ENCODE results near the gene FBXL16. TPM values are rescaled to one million over a fixed set of nuclear protein-coding genes. Genes with fewer than 3 reads are reported as not detected.

FBXL16 gene
- polyA plus RNA-seq, 1 donor from 2014 or later = 3.4 TPM

DNA sequence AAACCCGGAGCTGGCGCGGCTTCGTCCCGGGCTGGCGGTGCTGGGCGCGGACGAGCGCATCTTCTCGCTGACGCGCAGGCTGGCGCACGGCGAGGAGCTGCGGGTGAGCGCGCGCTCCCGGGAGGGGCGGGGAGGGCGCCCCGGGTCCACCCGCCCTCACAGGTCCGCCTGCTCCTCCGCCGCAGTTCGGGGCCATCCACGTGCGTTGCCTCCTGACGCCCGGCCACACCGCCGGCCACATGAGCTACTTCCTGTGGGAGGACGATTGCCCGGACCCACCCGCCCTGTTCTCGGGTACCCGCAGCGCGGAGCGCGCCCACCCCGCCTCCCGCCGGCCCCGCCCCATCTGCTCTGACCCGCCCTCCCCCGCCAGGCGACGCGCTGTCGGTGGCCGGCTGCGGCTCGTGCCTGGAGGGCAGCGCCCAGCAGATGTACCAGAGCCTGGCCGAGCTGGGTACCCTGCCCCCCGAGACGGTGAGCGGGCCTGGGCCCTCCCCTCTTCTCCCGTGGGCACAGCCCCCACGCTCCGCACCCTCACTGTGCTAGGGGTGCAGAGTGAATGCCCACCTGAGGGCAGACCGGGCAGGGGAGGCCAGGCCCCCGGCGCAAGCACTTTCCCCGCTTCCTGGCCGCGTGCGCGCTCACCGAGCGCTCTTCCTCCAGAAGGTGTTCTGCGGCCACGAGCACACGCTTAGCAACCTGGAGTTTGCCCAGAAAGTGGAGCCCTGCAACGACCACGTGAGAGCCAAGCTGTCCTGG is 22.7 kb upstream of the FBXL16 start:
- Histone ChIP-seq H3K36me3 (ENCODE audit: insufficient read depth, low read length) (no peaks in the 10 kb centered on the region), H3K9me2 (ENCODE audit: insufficient read depth, low read length) (no peaks in the 10 kb centered on the region), H2AFZ (ENCODE audit: low read depth, low read length) (no peak overlapping the region), H3K79me2 (replicated peaks; ENCODE audit: insufficient read depth, low read length) (no peaks in the 10 kb centered on the region), H3K27ac (ENCODE audit: low read length) (no peak overlapping the region), H3K27me3 (ENCODE audit: insufficient read depth, low read depth, low read length) (peaks cover 7% of the 10 kb centered on the region), H3K9ac (ENCODE audit: low read length) (peak overlapping the region; percentile 44), H4K20me1 (ENCODE audit: insufficient read depth) (no peaks in the 10 kb centered on the region), H3K4me2 (ENCODE audit: low read length) (no peak overlapping the region), H3K9me3 (ENCODE audit: low read length) (no peaks in the 10 kb centered on the region), H3K4me3 (ENCODE audit: low read length) (peak overlapping the region; percentile 83), H3F3A (ENCODE audit: insufficient read depth, low read length, poor library complexity, severe bottlenecking) (no peaks in the 10 kb centered on the region)
- TF ChIP-seq EP300 (conservative IDR thresholded peaks at IDR 0.05; ENCODE audit: poor library complexity, severe bottlenecking) = no peak
- peak; percentile 34 for TF ChIP-seq MXI1 (conservative IDR thresholded peaks at IDR 0.05; ENCODE audit: poor library complexity, severe bottlenecking)

DNA sequence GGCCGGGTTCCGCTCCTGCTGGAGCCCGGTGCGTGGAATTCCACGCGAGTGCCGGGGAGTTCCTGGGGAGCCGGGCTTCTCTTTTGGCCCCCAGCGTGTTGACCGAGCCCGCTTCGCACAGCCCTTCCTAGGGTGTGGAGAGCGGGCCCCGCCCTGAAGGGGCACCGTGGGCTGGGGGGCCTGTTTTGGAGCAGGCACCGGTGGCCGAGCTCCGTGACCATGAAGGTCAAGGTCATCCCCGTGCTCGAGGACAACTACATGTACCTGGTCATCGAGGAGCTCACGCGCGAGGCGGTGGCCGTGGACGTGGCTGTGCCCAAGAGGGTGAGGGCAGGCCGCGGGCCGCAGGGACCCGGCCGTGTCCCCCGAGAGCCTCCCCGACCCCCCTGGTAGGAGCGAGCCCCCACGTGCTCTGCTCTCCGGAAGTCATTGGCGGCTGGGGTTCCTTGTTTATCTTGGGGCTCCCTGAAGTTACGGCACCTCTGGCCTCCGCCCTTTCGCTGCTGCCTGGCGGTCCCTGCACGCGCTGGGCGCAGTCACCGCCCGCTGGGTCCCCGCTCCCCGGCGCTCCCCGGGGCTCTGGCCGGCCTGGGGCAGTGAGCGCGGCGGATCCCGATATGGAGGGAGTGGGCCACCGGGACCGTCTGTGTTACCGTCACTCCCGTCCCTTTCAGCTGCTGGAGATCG is 21.8 kb upstream of the FBXL16 start:
- Histone ChIP-seq H3K9me3 (ENCODE audit: low read length) (no peaks in the 10 kb centered on the region), H3K27me3 (ENCODE audit: insufficient read depth, low read depth, low read length) (peaks cover 7% of the 10 kb centered on the region), H2AFZ (ENCODE audit: low read depth, low read length) (no peak overlapping the region), H3K27ac (ENCODE audit: low read length) (no peak overlapping the region), H3K36me3 (ENCODE audit: insufficient read depth, low read length) (no peaks in the 10 kb centered on the region), H3K9me2 (ENCODE audit: insufficient read depth, low read length) (no peaks in the 10 kb centered on the region), H3K4me3 (ENCODE audit: low read length) (peak overlapping the region; percentile 83), H3K9ac (ENCODE audit: low read length) (peak overlapping the region; percentile 68), H3F3A (ENCODE audit: insufficient read depth, low read length, poor library complexity, severe bottlenecking) (no peaks in the 10 kb centered on the region), H3K79me2 (replicated peaks; ENCODE audit: insufficient read depth, low read length) (no peaks in the 10 kb centered on the region), H3K4me2 (ENCODE audit: low read length) (peak overlapping the region; percentile 86), H4K20me1 (ENCODE audit: insufficient read depth) (no peaks in the 10 kb centered on the region)
- TF ChIP-seq RAD21 (conservative IDR thresholded peaks at IDR 0.05) (no peak), MXI1 (conservative IDR thresholded peaks at IDR 0.05; ENCODE audit: poor library complexity, severe bottlenecking) (peak; percentile 27), TAF1 (IDR thresholded peaks at IDR 0.05; ENCODE audit: low read depth) (peak; percentile 9), EZH2 (IDR thresholded peaks at IDR 0.05; ENCODE audit: borderline replicate concordance, insufficient read depth, low read length, poor library complexity, severe bottlenecking) (no peak)

DNA sequence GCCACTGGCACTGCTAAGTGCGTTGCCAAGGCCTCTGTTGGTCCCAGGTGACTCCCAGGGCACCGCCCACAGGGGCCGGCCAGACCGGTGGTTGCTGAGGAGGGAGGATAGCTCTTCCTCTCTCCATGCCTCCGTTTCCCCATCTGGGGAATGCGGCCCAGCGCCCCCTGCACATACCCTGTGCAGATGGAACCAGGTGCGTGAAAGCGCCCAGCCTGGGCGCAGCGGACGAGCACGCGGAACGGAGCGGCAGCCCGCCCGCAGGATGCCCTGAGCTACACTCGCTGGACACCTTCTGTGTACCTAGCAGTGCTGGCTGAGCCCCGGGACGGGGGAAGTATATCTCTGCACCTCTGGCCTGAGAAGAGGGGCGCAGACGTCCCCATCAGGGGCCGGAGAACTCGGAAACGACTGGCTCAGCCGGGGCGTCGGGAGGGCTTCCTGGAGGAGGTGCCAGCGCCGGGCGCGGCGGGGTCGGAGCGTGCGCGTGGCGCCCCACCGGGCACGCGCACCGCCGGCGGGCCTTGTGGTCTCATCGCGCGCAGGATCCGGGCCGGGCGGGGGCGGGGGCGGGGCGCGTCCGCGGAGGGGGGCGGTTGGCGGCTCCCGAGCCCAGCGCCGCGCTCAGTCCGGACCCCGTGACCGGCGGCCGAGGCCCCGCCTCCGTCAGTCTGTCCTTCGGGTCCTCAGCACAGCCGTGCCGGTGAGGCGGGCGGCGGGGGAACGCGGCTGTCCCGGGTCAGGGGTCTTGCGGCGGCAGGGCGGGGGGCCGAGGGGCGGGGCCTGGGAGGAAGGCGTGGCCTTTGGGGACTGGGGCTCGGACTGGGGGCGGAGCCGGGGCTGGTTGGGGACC is 21.1 kb upstream of the FBXL16 start, which contains the start of the genes CCDC78 and HAGHL:
Gene CCDC78, minus strand, starts transcription at position 6 of the 853 bp plus-strand sequence. CDS start 76 bp downstream, outside the sequence.
Gene HAGHL, plus strand, starts transcription at position 669 of the 853 bp plus-strand sequence. CDS start 404 bp downstream, outside the sequence.
- H3K27me3 ChIP-seq (ENCODE audit: insufficient read depth, low read depth, low read length) = peaks cover 7% of the 10 kb centered on the region
- no peaks in the 10 kb centered on the region for H3F3A ChIP-seq (ENCODE audit: insufficient read depth, low read length, poor library complexity, severe bottlenecking)
- H3K9ac ChIP-seq (ENCODE audit: low read length) = peak within 1 kb of the TSS; percentile 68
- no peaks in the 10 kb centered on the region for H3K9me2 ChIP-seq (ENCODE audit: insufficient read depth, low read length)
- H3K36me3 ChIP-seq (ENCODE audit: insufficient read depth, low read length) = no peaks in the 10 kb centered on the region
- no peaks in the 10 kb centered on the region for H3K9me3 ChIP-seq (ENCODE audit: low read length)
- H3K4me3 ChIP-seq (ENCODE audit: low read length) = peak within 1 kb of the TSS; percentile 83
- no peaks in the 10 kb centered on the region for H4K20me1 ChIP-seq (ENCODE audit: insufficient read depth)
- no peak within 1 kb of the TSS for H3K27ac ChIP-seq (ENCODE audit: low read length)
- no peak within 1 kb of the TSS for H2AFZ ChIP-seq (ENCODE audit: low read depth, low read length)
- no peaks in the 10 kb centered on the region for H3K79me2 ChIP-seq (replicated peaks; ENCODE audit: insufficient read depth, low read length)
- TF ChIP-seq MXI1 (conservative IDR thresholded peaks at IDR 0.05; ENCODE audit: poor library complexity, severe bottlenecking) = no peak
- TF ChIP-seq, protein P1, sequence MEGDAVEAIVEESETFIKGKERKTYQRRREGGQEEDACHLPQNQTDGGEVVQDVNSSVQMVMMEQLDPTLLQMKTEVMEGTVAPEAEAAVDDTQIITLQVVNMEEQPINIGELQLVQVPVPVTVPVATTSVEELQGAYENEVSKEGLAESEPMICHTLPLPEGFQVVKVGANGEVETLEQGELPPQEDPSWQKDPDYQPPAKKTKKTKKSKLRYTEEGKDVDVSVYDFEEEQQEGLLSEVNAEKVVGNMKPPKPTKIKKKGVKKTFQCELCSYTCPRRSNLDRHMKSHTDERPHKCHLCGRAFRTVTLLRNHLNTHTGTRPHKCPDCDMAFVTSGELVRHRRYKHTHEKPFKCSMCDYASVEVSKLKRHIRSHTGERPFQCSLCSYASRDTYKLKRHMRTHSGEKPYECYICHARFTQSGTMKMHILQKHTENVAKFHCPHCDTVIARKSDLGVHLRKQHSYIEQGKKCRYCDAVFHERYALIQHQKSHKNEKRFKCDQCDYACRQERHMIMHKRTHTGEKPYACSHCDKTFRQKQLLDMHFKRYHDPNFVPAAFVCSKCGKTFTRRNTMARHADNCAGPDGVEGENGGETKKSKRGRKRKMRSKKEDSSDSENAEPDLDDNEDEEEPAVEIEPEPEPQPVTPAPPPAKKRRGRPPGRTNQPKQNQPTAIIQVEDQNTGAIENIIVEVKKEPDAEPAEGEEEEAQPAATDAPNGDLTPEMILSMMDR (IDR thresholded peaks at IDR 0.05; ENCODE audit: poor library complexity, severe bottlenecking) = no peak
- TF ChIP-seq TAF1 (IDR thresholded peaks at IDR 0.05; ENCODE audit: low read depth) = no peak
- no peak for TF ChIP-seq EZH2 (IDR thresholded peaks at IDR 0.05; ENCODE audit: borderline replicate concordance, insufficient read depth, low read length, poor library complexity, severe bottlenecking)
- TF ChIP-seq POLR2AphosphoS5 (IDR thresholded peaks at IDR 0.05) = no peak
- no peak for TF ChIP-seq EP300 (conservative IDR thresholded peaks at IDR 0.05; ENCODE audit: poor library complexity, severe bottlenecking)
- TF ChIP-seq SMC3 (conservative IDR thresholded peaks at IDR 0.05; ENCODE audit: poor library complexity) = no peak
- TF ChIP-seq, protein P2, sequence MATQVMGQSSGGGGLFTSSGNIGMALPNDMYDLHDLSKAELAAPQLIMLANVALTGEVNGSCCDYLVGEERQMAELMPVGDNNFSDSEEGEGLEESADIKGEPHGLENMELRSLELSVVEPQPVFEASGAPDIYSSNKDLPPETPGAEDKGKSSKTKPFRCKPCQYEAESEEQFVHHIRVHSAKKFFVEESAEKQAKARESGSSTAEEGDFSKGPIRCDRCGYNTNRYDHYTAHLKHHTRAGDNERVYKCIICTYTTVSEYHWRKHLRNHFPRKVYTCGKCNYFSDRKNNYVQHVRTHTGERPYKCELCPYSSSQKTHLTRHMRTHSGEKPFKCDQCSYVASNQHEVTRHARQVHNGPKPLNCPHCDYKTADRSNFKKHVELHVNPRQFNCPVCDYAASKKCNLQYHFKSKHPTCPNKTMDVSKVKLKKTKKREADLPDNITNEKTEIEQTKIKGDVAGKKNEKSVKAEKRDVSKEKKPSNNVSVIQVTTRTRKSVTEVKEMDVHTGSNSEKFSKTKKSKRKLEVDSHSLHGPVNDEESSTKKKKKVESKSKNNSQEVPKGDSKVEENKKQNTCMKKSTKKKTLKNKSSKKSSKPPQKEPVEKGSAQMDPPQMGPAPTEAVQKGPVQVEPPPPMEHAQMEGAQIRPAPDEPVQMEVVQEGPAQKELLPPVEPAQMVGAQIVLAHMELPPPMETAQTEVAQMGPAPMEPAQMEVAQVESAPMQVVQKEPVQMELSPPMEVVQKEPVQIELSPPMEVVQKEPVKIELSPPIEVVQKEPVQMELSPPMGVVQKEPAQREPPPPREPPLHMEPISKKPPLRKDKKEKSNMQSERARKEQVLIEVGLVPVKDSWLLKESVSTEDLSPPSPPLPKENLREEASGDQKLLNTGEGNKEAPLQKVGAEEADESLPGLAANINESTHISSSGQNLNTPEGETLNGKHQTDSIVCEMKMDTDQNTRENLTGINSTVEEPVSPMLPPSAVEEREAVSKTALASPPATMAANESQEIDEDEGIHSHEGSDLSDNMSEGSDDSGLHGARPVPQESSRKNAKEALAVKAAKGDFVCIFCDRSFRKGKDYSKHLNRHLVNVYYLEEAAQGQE (IDR thresholded peaks at IDR 0.05; ENCODE audit: borderline replicate concordance) = no peak
- H3K4me2 ChIP-seq (ENCODE audit: low read length) = peak within 1 kb of the TSS; percentile 86
